Dermis blood vessel endothelial cell (primary cell): ENCODE data around the gene SPPL3. TPM values are rescaled to one million over a fixed set of nuclear protein-coding genes. Genes with fewer than 3 reads are reported as not detected.

Experiments used
- DNase-seq: peaks from one replicate; pipeline ENCODE4 v3.0.0; 2010
- total RNA-seq: library from RNA; depleted of rRNA; stranded (reverse); fragments of >200 nt; gene quantifications from 2 replicates; pipeline ENCODE4 v1.2.3, GENCODE V29; 2014

Gene SPPL3
- total RNA-seq, 1 donor from 2014 or later = 5.6 TPM

DNA sequence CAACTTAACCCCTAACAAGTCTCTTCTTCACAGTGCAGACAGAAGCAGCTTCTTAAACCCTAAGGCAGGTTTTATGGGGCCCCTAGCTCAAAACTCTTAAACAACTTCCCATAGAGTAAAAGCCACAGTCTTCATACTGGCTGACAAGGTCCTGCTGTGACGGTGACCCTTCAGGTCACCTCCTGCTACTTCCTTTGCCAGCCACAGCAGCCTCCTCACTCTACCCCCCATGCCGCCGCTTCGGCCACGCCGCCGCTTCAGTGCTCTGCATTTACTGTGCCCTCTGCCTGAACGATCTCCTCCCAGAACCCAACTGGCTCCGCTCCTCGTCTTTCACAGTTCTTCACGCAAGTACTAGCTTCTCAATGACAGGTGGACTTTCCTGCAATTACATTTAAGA, 133.1 kb downstream of the SPPL3 start:
- no peak for DNase-seq

- no peak for DNase-seq
These were observed 136.8 kb downstream of the SPPL3 start for GRCh38 chr12:120767071-120768024.

GRCh38 chr12:120766566-120766965, 137.6 kb downstream of the SPPL3 start:
- no peak for DNase-seq

GRCh38 chr12:120764816-120765215, 139.3 kb downstream of the SPPL3 start:
- no peak for DNase-seq

DNA sequence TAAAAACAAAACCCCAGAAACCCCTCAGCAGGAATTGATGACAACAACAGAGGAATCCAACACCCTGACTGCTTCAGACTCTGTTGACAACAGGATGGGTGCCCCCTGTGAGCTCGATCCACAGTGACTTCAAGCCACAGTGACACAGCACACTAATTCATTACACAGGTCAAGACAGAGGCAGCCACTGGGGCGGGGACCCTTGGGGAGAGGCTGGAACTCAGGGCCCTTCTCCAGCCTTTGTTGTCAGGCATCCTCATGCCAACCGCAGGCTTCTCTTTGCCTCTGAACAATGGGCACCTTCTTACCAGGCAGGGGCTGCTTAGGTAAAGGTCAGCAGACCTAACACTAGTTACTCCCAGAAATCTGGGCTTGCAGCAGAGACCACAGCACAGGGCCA, 140.9 kb downstream of the SPPL3 start:
- DNase-seq = no peak

DNA sequence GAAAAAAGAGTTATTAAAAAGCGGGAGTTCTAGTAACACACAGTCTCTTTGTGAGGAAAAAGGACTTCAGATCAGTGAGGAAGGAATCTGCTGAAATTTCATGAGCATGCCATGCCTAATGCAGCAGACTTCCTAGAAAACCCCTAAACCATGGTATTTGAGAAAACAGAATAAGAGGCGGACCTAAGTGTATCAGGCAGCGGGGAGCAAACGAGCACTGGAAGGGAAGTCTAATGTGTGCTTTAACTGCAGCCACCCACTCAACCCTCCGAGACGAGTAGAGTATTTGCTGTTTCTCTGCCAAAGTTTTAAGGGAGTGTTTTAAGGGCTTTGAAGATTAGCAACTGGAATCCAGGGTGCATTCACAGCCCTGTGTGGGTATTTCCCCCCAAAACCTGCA, 142.1 kb downstream of the SPPL3 start:
- DNase-seq = no peak

- DNase-seq = no peak
These were observed 142.6 kb downstream of the SPPL3 start for GRCh38 chr12:120761519-120761934.

GRCh38 chr12:120760349-120761254, 143.6 kb downstream of the SPPL3 start:
- DNase-seq = no peak

DNA sequence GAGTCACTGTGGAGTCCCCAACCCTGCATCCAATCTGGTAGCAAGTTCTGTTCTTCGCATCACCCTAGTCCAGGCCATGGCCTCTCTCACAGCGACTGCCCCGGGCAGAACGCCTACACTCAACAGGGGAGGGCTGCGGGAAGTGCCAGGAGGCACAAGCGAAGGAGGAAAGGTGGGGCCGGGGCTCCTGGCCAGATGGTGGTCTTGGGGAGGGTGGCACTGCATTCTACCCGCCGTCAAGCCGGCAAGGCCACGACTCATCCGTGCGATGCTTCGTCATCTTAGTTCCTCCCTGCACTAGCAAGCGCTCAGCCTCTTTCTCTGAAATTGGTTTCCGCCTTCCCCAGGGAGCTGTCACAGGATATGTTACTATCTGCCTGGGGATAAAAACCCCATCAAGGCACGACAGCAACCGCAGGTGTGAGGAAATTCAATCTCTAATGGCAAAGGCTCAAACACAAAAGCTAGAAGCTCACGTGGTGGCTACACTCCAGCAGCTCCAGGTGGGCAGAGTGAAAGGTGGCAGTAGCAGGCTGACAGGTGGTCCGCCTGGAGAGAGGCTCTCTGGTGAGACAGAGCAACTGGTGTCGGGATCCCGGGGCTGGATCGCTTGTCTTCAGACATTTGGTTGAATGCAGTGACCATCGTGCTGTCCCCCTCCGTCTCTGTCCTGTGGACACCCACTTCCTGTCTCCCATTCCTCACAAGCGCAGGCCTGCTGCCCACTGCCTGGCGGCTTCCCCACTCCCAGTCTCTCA, 144.4 kb downstream of the SPPL3 start:
- no peak for DNase-seq

DNA sequence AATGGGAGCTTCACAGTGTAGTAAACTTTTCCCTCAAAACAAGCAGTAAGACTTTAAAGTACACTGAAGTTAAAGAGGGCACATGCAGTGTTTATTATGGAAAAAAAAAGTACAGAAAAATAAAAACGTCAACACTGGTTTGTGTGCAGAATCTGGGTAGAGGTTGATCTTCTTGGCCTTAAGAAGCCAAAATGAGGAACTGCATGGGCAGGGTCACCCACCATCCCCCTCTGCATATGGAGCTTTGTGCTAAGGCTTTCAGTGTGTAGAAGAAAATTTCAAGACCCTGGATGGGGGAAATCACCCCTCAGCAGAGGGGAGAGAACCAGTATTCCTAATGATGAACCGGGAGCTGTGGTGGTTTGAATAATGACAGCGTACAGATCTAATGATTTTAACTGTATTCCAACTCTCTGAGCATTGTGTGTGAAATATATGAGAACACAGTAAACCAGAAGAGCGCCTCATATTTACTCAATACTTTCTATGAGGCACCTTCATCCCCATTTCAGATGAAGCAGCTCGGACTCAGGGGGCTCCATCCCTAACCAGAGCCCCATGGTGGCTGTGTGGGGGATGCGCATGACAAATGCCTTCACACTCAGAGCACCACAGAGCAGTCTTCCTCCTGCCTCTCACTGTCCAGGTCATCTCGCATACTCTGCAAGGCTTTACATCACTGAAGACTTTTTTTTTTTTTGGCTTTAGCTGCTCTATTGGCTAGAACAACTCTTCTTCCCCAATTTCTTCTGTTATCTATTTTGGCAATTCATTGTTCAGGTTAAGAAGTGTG, 145.2 kb downstream of the SPPL3 start:
- no peak for DNase-seq

GRCh38 chr12:120757949-120758348, 146.2 kb downstream of the SPPL3 start:
- DNase-seq = no peak

DNA sequence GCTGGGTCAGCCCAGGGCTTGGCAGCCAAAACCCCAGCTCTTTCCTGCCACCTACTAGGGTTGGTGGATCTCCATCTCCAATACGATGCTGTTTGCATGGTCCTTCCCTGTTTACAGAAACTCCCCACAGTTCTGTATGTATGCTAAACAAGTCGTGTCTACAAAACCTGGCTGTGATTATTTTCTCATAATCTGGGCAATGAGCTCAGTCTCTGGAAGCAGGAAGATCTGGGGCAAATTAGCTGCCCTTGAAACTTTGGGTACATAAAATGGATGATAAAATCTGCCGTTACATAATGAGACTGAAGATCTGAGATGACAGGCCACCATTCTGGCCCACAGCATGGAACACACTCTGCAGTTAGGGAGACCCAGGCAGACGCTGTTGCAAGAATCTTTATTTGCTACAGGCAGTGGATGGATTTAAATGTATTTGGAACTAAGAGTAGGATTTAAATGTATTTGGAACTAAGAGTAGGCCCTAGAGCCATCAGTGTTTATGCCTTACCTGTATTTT, 146.9 kb downstream of the SPPL3 start:
- no peak for DNase-seq

DNA sequence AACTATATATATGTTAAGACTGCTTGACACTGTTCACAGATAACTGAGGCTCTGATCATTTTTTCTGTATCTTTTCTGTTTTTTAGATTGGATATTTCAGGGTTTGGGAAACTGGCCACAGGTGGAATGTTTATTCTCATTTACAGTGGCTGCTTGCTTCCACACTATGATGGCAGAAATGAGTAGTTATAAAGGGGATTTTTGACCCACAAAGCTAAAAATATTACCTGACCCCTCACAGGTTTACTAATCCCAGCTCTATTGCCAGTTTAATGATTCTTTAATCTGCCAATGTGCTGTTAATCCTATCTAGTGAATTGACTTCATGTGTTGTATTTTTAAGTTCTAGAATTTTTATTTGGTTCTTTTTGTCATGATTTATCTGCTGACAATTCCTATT, 148.9 kb downstream of the SPPL3 start:
- DNase-seq = no peak

DNA sequence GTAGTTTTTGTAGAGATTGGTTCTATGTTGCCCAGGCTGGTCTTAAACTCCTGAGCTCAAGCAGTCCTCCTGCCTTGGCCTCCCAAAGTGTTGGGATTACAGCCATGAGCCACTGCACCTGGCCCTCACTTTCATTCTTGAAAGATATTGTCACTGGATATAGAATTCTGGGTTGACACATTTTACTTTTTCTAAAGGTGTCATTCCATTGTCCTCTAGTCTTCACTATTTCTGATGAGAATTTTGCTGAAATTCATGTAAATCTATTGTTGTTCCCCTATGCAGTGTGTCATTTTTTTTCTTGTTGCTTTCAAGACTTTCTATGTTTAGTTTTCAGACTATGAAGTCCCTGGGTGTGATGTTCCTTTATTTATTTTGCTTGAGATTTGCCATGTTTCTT, 149.4 kb downstream of the SPPL3 start:
- DNase-seq = no peak

DNA sequence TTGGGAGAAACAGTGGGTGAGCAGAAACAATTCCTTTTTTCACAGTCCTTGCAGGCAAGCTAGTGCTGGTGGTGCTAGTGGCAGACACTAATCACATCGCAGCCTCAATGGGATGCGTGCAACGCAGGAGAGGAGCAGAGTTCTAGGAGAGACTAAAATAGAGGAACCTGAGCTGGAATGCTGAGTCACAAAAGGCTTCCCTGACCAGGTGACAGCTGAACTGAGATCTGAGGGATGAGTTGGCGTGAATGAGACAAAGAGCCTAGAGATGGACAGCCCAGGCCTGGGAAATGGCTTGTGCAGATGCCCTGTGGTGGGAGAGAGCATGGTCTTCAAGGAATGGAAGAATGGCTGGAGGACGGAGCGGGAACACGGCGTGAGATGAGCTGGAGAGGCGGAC, 152.8 kb downstream of the SPPL3 start:
- DNase-seq = no peak

DNA sequence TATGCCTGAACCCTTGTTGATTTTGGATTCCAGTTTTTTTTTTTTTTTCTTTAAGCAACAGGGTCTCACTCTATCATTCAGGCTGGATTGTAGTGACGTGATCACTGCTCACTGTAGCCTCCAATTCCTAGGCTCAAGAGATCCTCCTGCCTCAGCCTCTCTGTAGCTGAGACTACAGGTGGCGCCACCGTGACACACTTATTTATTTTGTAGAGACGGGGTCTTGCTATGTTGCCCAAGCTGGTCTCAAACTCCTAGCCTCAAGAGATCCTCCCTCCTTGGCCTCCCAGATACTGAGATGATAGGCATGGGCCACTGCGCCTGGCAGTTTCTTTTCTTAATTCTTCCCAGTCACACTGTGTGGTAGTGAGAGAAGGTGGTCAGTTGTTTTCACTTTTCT, 153.4 kb downstream of the SPPL3 start:
- DNase-seq = no peak

- no peak for DNase-seq
These were observed 154.9 kb downstream of the SPPL3 start for GRCh38 chr12:120749256-120749655.

- no peak for DNase-seq
These were observed 155.9 kb downstream of the SPPL3 start for GRCh38 chr12:120748242-120748641.

DNA sequence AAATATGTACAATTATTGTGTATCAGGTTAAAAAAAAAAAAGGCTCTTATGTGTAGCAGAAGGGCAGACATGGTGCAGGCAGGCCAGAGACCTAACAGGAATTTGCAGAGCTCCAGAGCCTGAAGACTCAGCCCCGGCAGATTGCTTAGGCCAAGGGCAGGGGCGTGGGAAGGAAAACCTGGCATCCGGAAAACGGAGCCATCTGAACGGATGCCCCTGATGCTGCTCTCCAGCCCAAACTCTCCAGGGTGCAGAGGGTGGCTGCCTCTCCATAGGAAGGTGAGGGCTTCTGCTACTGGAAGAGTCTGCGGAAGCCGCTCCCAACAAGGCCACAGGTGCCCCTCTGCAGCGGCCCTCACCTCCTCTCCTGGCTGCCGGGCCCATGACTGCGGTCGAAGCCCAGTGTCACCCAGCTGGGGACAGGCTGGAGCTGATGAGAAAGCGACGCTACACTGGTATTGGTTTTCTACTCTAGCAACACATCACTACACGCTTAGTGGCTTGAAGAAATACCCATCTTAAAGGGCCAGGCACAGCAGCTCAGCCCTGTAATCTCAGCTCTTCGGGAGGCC, 159.2 kb downstream of the SPPL3 start:
- no peak for DNase-seq

GRCh38 chr12:120741476-120742421, 162.4 kb downstream of the SPPL3 start:
- no peak for DNase-seq
